D341Med (cell line): ENCODE measurements around the gene LRCH4.
"Not testable (repeated sequence)": the region's sequence is repeated elsewhere in the genome, so short reads cannot be mapped to it uniquely, and the experiment has no call there.

Experiments
- DNase-seq: peaks from one replicate; pipeline ENCODE4 v3.0.0; 2012; ENCODE audit warnings: low spot score

Gene LRCH4

GRCh38 chr7:100567751-100568175 is 18.2 kb downstream of the LRCH4 start:
- DNase-seq, result no peak

- DNase-seq, result no peak
Measured at GRCh38 chr7:100567031-100567730, 18.7 kb downstream of the LRCH4 start.

GRCh38 chr7:100566018-100566531 is 19.9 kb downstream of the LRCH4 start:
- DNase-seq, result no peak

- no peak for DNase-seq
Measured at GRCh38 chr7:100565133-100565571, 20.8 kb downstream of the LRCH4 start.

GRCh38 chr7:100564405-100564804 is 21.5 kb downstream of the LRCH4 start:
- DNase-seq, result not testable (repeated sequence)

- DNase-seq, result peak; percentile 88
Measured at GRCh38 chr7:100563809-100564400, 22.0 kb downstream of the LRCH4 start.

- no peak for DNase-seq
Measured at GRCh38 chr7:100563100-100563564, 22.8 kb downstream of the LRCH4 start.

GRCh38 chr7:100562195-100563099 is 23.5 kb downstream of the LRCH4 start:
- no peak for DNase-seq

GRCh38 chr7:100561491-100562194 is 24.3 kb downstream of the LRCH4 start:
- no peak for DNase-seq

- no peak for DNase-seq
Measured at GRCh38 chr7:100559127-100559526, 26.8 kb downstream of the LRCH4 start.

- DNase-seq, result no peak
Measured at GRCh38 chr7:100556541-100556940, 29.4 kb downstream of the LRCH4 start.

GRCh38 chr7:100555701-100556100 is 30.2 kb downstream of the LRCH4 start:
- DNase-seq, result no peak

- no peak for DNase-seq
Measured at GRCh38 chr7:100553032-100553431, 32.9 kb downstream of the LRCH4 start.

- DNase-seq, result no peak
Measured at GRCh38 chr7:100552532-100552931, 33.4 kb downstream of the LRCH4 start.

GRCh38 chr7:100548446-100548845 is 37.5 kb downstream of the LRCH4 start:
- not testable (repeated sequence) for DNase-seq

GRCh38 chr7:100547872-100548271 is 38.1 kb downstream of the LRCH4 start:
- no peak for DNase-seq

- no peak for DNase-seq
Measured at GRCh38 chr7:100546926-100547800, 38.8 kb downstream of the LRCH4 start.

GRCh38 chr7:100546129-100546925 is 39.6 kb downstream of the LRCH4 start:
- no peak for DNase-seq

- DNase-seq, result no peak
Measured at GRCh38 chr7:100545360-100546128, 40.4 kb downstream of the LRCH4 start.
